GM23338 (cell line): ENCODE measurements around the gene KRTAP12-4. TPM values are rescaled to one million over a fixed set of nuclear protein-coding genes. Genes with fewer than 3 reads are reported as not detected.

Experiments
- ATAC-seq: fragments of 200-7000 bp; cut with Tn5 transposase; 3 replicates; pipeline ENCODE4 v1.9.1; 2020
- DNase-seq: peaks from one replicate; pipeline ENCODE4 v3.0.0-alpha.2; 2015; ENCODE audit warnings: low spot score
- H2AFZ ChIP-seq: fragments of 200-600 bp; sonication (generic); 2 replicates; pipeline ENCODE4 v1.8.0; 2016; ENCODE audit warnings: antibody characterized with exemption, mild to moderate bottlenecking, moderate library complexity
- H3F3A ChIP-seq: fragments of 200-600 bp; sonication (generic); replicated peaks from 2 replicates; pipeline ENCODE4 v1.8.0; 2017; ENCODE audit warnings: antibody characterized with exemption, mixed run types, low read depth
- H3K27ac ChIP-seq: fragments of 200-600 bp; sonication (generic); 2 replicates; pipeline ENCODE4 v1.6.1; 2016; ENCODE audit warnings: low read depth
- H3K27me3 ChIP-seq: fragments of 200-600 bp; sonication (generic); 2 replicates; pipeline ENCODE4 v1.8.0; 2016; ENCODE audit warnings: mild to moderate bottlenecking, mixed run types, moderate library complexity; ENCODE audit not compliant: insufficient read depth
- H3K36me3 ChIP-seq: fragments of 200-600 bp; sonication (generic); 2 replicates; pipeline ENCODE4 v1.8.0; 2016; ENCODE audit warnings: mild to moderate bottlenecking; ENCODE audit not compliant: insufficient read depth
- H3K4me1 ChIP-seq: fragments of 200-600 bp; sonication (generic); 2 replicates; pipeline ENCODE4 v1.8.0; 2016; ENCODE audit warnings: mild to moderate bottlenecking, moderate library complexity; ENCODE audit not compliant: insufficient read depth
- H3K4me2 ChIP-seq: fragments of 200-600 bp; sonication (generic); 2 replicates; pipeline ENCODE4 v1.7.1; 2017; ENCODE audit warnings: mixed run types
- H3K4me3 ChIP-seq: fragments of 200-600 bp; sonication (generic); 2 replicates; pipeline ENCODE4 v1.6.1; 2016; ENCODE audit warnings: mixed run types
- H3K79me2 ChIP-seq: fragments of 200-600 bp; sonication (generic); replicated peaks from 2 replicates; pipeline ENCODE4 v1.8.0; 2017; ENCODE audit warnings: mild to moderate bottlenecking; ENCODE audit not compliant: insufficient read depth
- H3K9me2 ChIP-seq: fragments of 200-600 bp; sonication (generic); 2 replicates; pipeline ENCODE4 v1.8.0; 2017; ENCODE audit not compliant: insufficient read depth
- H4K20me1 ChIP-seq: fragments of 200-600 bp; sonication (generic); replicated peaks from 2 replicates; pipeline ENCODE4 v1.8.0; 2017; ENCODE audit warnings: mild to moderate bottlenecking; ENCODE audit not compliant: insufficient read depth
- H3K27ac Mint-ChIP-seq: 2 replicates; pipeline ENCODE4 v1.8.0; 2020; ENCODE audit warnings: inconsistent platforms, mild to moderate bottlenecking, moderate library complexity, mixed read lengths
- H3K27me3 Mint-ChIP-seq: 3 replicates; pipeline ENCODE4 v1.8.0; 2022; ENCODE audit warnings: low read depth, mild to moderate bottlenecking, moderate library complexity, mixed read lengths, inconsistent platforms; ENCODE audit not compliant: insufficient read depth, poor library complexity
- H3K36me3 Mint-ChIP-seq: 3 replicates; pipeline ENCODE4 v1.8.0; 2021; ENCODE audit warnings: low read depth, mild to moderate bottlenecking, inconsistent platforms, moderate library complexity, mixed read lengths
- H3K4me1 Mint-ChIP-seq: 3 replicates; pipeline ENCODE4 v1.8.0; 2020; ENCODE audit warnings: mild to moderate bottlenecking, inconsistent platforms, mixed read lengths
- H3K4me3 Mint-ChIP-seq: 3 replicates; pipeline ENCODE4 v1.8.0; 2021; ENCODE audit warnings: moderate library complexity, mild to moderate bottlenecking, inconsistent platforms, mixed read lengths
- H3K9me3 Mint-ChIP-seq: 3 replicates; pipeline ENCODE4 v1.8.0; 2020; ENCODE audit warnings: moderate library complexity, mild to moderate bottlenecking, inconsistent platforms, mixed read lengths
- CREB1 ChIP-seq: fragments of 250-450 bp; sonication (Bioruptor Pico); IDR thresholded peaks from 2 replicates; pipeline ENCODE4 v1.5.0; 2020; ENCODE audit warnings: low read depth, mild to moderate bottlenecking, moderate library complexity
- CTCF ChIP-seq, 2 experiments: fragments of 200-600 bp in 1 of 2; sonication (generic) in 1 of 2; conservative IDR thresholded peaks; 2 replicates each; pipeline versions ENCODE4 v1.5.1 to v1.6.1; 2016 to 2017; ENCODE audit warnings: antibody characterized with exemption in 2 of 2, low read depth in 2 of 2, mild to moderate bottlenecking in 2 of 2, moderate library complexity in 1 of 2
- EZH2 ChIP-seq: fragments of 200-600 bp; sonication (generic); IDR thresholded peaks from one replicate; pipeline ENCODE4 v1.8.0; 2017; ENCODE audit warnings: antibody characterized with exemption, mild to moderate bottlenecking, low read depth; ENCODE audit not compliant: unreplicated experiment
- NANOG ChIP-seq: IDR thresholded peaks from 2 replicates; pipeline ENCODE4 v1.6.1; 2016; ENCODE audit warnings: antibody characterized with exemption, borderline replicate concordance
- POLR2AphosphoS5 ChIP-seq: IDR thresholded peaks from 2 replicates; pipeline ENCODE4 v1.6.1; 2016; ENCODE audit warnings: antibody characterized with exemption, low read depth
- STAT1 ChIP-seq: IDR thresholded peaks from one replicate; pipeline ENCODE4 v1.6.1; 2016; ENCODE audit warnings: antibody characterized with exemption; ENCODE audit not compliant: unreplicated experiment
- ZNF114 ChIP-seq: fragments of 250-450 bp; sonication (Bioruptor Pico); IDR thresholded peaks from 2 replicates; pipeline ENCODE4 v1.5.0; 2020; ENCODE audit warnings: mild to moderate bottlenecking, moderate library complexity
- ZNF462 ChIP-seq: fragments of 250-450 bp; sonication (Bioruptor Pico); IDR thresholded peaks from 2 replicates; pipeline ENCODE4 v1.5.0; 2020; ENCODE audit warnings: mild to moderate bottlenecking, moderate library complexity
- polyA plus RNA-seq: library from polyadenylated mRNA; unstranded; fragments of >200 nt; fragmentation: Nextera tagmentation; extraction: Ambion mirVana; gene quantifications from 2 replicates; pipeline ENCODE4 v1.2.1, GENCODE V29; 2016
- total RNA-seq: library from RNA; depleted of rRNA; stranded (reverse); fragments of >200 nt; shearing (Covaris generic); gene quantifications from 2 replicates; pipeline ENCODE4 v1.2.3, GENCODE V29; 2014

Gene KRTAP12-4
- total and polyA plus RNA-seq, 2 experiments from 2014 or later: not detected

GRCh38 chr21:44684077-44684476, 29.6 kb upstream of the KRTAP12-4 start:
- H3F3A ChIP-seq: 0 out of 2 replicates have a peak, but pooled peaks cover 4% of the 10 kb centered on the region
- H4K20me1 ChIP-seq: no peaks in the 10 kb centered on the region
- H3K4me1 Mint-ChIP-seq: peaks cover 24% of the 10 kb centered on the region
- H3K27me3 Mint-ChIP-seq: peaks cover 16% of the 10 kb centered on the region
- H2AFZ ChIP-seq: no peak overlapping the region
- no peak for DNase-seq
- no peaks in the 10 kb centered on the region for H3K36me3 ChIP-seq
- no peak for ATAC-seq
- H3K4me1 ChIP-seq: peaks cover 6% of the 10 kb centered on the region
- TF ChIP-seq CTCF (conservative IDR thresholded peaks at IDR 0.05; ENCODE audit: low read depth in 2 of 2) (no peak), EZH2 (no peak), ZNF462 (no peak), STAT1 (no peak), NANOG (no peak), CREB1 (CRISPR knock-in tag) (no peak), ZNF114 (CRISPR knock-in tag) (no peak), POLR2AphosphoS5 (no peak)
- no peaks in the 10 kb centered on the region; the same call in none of the 3 replicates for H3K9me3 Mint-ChIP-seq
- no peak overlapping the region for H3K27ac ChIP-seq
- H3K79me2 ChIP-seq: no peaks in the 10 kb centered on the region
- H3K36me3 Mint-ChIP-seq: no peaks in the 10 kb centered on the region
- H3K27ac Mint-ChIP-seq: no peak overlapping the region
- no peak overlapping the region for H3K4me3 Mint-ChIP-seq
- H3K9me2 ChIP-seq: no peaks in the 10 kb centered on the region
- H3K4me3 ChIP-seq: no peak overlapping the region
- no peaks in the 10 kb centered on the region for H3K27me3 ChIP-seq
- H3K4me2 ChIP-seq: no peak overlapping the region
